ENCODE results near the gene PHYKPL.

GRCh38 chr5:178279026-178279722 is 46.6 kb upstream of the PHYKPL start:
- no peak for TF ChIP-seq CTCF (conservative IDR thresholded peaks at IDR 0.05 in 1 of 2, IDR thresholded peaks at IDR 0.05 in 1 of 2; ENCODE audit: low read depth in 1 of 2, low read length in 2 of 2)
- TF ChIP-seq EZH2 (IDR thresholded peaks at IDR 0.05; ENCODE audit: low read length, missing control alignments), result no peak
